HG03280 (cell line): Measurements from ENCODE around the gene CCND2.

Source experiments
- ATAC-seq: cut with Tn5 transposase; IDR thresholded peaks from one replicate; pipeline ENCODE4 v1.9.1; 2021; ENCODE audit warnings: mild to moderate bottlenecking, moderate library complexity; ENCODE audit not compliant: unreplicated experiment

CCND2 gene

GRCh38 chr12:4256043-4256826 lies 17.3 kb upstream of the CCND2 start:
- no peak for ATAC-seq

GRCh38 chr12:4257442-4257841 lies 16.1 kb upstream of the CCND2 start:
- no peak for ATAC-seq

GRCh38 chr12:4259099-4259498 lies 14.5 kb upstream of the CCND2 start:
- no peak for ATAC-seq

- ATAC-seq = peak; percentile 70
These were observed 11.9 kb upstream of the CCND2 start for GRCh38 chr12:4261655-4262054.

- ATAC-seq = no peak
These were observed 8.3 kb upstream of the CCND2 start for GRCh38 chr12:4265280-4265679.

- ATAC-seq = no peak
These were observed 6.6 kb upstream of the CCND2 start for GRCh38 chr12:4266990-4267389.

- no peak for ATAC-seq
These were observed 5.7 kb upstream of the CCND2 start for GRCh38 chr12:4267704-4268328.

- no peak for ATAC-seq
These were observed 5.0 kb upstream of the CCND2 start for GRCh38 chr12:4268329-4269181.

- no peak for ATAC-seq
These were observed 4.1 kb upstream of the CCND2 start for GRCh38 chr12:4269279-4269991.

GRCh38 chr12:4270016-4270830 lies 3.3 kb upstream of the CCND2 start:
- ATAC-seq = no peak

GRCh38 chr12:4270831-4271716 lies 2.5 kb upstream of the CCND2 start:
- no peak for ATAC-seq

GRCh38 chr12:4271717-4272423 lies 1.7 kb upstream of the CCND2 start:
- ATAC-seq = peak; percentile 44

- peak; percentile 1 for ATAC-seq
These were observed 914 bp upstream of the CCND2 start for GRCh38 chr12:4272424-4273272.

- ATAC-seq = no peak
These were observed 300 bp upstream of the CCND2 start for GRCh38 chr12:4273273-4273651.

- ATAC-seq = no peak
These were observed 944 bp downstream of the CCND2 start for GRCh38 chr12:4274396-4275015.

- ATAC-seq = no peak
These were observed 1.7 kb downstream of the CCND2 start for GRCh38 chr12:4275016-4275869.
